GM21390 (cell line): ENCODE measurements around the gene SLC28A3.

Experiments used
- ATAC-seq: cut with Tn5 transposase; IDR thresholded peaks from one replicate; pipeline ENCODE4 v1.9.1; 2021; ENCODE audit not compliant: unreplicated experiment

SLC28A3 gene

DNA sequence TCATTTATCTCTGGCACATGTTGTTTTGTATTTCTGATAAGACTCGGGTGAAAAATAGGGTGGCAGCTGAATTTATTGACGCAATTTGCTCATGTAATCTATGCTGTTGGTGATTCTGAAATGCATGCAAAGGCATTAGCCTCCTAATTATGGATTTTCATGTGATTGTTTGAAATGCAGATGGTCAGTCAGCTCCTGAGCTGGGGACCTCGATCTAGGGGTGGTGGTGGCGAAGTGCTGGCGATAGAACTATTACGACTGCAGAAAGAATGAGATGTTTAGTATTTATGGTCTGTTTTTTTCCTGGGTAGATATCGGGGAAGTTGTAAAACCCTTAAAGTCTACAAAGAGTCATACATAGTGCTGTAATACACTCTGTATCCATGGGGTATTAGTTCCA lies 88.6 kb downstream of the SLC28A3 start:
- ATAC-seq, result no peak

DNA sequence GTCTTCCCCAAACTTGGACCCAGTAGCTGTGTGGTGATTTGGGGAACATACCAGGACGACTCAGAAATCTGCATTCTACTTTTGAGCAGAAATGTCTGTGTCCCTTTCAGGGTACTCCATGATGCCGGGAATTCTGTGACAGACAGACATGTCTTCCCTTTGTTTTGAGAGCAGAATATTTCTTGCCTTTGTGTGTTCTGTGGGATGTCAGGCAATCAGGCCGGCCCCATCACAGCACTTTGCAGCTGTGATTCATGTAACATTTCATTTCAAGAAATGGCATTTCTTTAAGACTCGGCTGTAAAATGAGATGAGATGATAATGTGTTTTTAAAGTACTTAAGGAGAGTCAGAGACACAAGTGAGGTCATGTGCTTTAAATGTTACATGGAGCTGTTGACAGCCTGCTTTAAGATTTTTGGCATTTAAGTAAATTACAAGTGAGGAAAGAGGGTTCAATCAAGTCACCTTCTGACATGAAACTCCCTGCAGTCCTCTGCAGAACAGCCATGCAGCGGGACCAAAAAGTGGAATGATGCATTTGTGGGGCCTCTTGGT lies 98.7 kb downstream of the SLC28A3 start:
- no peak for ATAC-seq

DNA sequence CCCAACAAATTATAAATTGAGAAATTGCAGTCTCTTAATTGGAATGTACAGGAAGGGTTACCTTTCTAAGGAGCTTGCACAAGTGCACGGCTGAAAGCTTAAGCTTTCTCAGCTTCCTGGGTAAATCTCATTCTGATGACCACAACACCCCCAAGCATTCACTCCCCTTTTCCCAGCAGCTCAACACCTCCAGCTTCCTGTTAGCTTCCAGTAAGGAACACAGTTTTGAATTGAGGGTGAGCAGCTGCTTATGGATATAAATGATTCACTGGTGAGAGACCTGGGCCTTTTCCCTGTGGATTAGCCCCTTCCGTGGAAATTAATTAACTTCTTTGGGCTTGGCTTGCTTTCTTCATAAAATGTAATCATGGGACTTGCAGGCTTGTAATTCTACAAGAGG lies 101.2 kb downstream of the SLC28A3 start:
- ATAC-seq, result no peak

DNA sequence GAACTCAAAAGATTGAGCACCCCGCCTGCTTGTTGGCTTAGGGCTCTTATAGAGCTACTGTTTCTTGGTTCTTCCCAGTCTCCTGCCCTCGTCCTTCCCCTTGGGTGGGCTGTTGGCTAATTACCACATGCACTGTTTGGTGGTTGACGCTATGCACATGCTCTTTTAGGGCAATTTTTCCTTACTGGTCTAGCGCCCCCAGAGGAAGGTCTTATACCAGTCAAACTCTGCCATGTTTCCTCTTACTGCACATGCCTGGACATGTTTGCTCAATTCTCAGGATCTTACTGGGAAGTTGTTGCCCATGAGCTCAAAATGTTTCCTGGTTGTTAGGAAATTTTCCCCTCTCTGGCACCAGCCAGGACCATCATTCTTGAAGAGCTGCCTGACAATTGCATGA lies 101.9 kb downstream of the SLC28A3 start:
- no peak for ATAC-seq

DNA sequence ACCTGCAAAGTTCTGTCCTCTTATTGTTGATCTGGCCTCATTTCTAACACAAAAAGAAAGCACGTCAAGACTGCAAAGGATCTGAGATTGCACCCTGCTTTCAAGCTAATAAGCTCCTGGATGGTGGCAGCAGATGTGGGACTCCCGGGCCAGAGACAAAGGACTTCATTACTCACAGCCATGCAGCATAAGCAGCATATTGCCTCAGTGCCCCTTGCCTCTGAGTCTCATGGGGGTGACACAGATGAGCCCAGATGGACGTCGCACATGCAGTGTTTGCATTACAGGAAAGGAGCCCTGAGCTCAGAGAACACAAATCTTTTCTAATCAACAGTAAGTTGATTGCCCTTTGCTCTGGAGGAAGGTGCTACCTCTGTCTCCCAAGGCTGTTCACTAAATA lies 105.0 kb downstream of the SLC28A3 start:
- ATAC-seq, result no peak

DNA sequence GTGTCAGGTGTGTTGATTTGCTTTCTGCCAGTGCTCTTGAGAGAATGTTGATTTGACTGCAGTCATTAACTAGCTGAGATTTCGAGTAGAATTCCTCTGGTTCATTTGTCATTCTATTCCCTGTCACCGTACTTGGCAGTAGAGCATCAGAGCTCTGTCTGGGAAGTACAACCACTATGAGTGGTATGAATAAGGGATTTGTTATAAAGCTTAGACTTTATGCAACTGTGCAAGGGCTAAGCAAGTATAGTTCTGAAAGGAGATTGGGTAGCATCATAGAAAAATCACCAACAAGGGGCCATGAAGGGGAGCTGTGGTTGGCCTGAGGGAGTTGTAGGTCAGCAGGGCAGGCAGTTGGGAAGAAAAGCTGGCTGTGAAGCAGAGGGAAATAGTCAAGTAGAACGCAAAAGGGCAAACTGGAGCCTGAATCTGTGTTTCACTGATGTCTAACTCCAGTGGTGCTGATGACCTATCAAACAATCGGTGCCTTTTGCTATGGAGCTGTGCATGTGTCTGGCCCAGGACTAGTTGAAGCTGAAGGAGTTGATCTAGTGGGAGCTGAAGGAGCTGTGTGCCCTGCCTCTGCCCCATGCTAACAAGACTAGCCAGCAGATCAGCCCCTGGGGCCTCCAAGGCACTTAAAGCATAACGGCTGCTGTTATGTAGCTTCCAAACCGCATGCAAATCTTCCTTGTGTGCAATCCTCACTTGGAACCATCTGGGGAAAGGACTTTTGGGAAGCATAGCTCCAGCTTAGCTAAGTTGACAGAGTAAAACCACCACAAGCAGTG lies 110.0 kb downstream of the SLC28A3 start:
- ATAC-seq, result no peak

DNA sequence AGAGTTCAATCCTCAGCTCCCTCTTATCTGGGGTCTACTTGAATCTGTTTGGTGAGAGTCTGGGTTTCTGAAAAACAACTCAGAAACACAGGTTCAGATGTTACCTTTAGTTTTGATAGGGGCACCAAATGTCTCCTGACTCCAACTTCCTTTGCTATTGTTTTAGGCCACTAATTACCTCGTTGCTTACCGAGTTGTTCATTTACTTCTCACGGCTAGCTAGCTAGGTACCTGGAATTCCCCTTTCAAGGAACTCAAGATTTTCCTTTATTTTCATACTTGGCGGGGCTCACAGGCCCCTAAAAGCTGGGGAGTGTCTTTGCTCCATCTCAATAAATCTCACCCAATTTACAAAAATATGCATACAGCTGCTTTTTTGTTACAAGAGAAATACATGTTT lies 111.4 kb downstream of the SLC28A3 start:
- ATAC-seq, result no peak

DNA sequence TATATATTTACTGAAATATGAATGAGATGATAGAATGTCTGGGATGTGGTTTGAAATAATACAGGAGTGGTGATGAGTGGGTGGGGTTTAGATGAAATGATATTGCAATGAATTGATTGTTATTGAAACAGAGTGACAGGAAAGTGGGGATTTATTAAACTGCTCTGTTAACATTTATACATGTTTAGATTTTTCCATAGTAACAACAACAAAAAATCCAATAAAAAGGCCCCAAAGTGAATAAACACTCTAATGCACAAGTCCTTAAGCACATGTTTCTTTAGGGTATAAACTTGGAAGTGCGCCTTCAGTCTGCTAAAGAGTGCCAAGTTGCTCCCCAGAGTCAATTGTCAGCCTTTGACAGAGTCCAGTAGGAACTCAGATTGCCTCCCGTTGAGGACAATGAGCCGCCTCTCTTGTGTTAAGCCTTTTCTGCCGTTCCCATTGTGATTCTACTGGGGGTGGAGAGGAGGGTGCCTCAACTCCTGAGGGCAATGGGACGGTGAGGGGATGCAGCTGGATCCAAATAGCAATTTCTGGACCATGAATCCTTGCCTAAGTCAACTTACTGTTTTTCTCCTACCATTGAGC lies 112.3 kb downstream of the SLC28A3 start:
- no peak for ATAC-seq

DNA sequence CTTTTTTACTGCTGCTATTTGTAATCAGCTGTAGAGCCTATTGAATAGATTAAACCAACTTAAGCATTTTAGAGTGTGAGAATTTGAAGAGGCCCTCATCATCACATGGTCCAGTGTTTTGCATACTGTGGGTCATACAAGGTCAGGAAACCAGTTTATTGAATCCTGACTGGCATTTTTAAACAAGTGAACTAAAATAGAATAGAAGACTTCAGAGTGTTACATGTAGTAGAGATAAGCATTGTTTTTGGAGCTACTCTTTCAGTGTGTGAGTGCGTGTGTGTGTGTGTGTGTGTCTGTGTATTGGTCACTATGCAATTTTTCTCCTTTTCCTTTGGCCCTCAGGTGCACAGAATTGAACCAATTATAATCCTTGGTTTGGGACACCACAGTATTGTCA lies 114.4 kb downstream of the SLC28A3 start:
- ATAC-seq, result no peak
